HPDE6-E6E7 (cell line): ENCODE data around the gene RPE65.
"Not testable (repeated sequence)": the region's sequence is repeated elsewhere in the genome, so short reads cannot be mapped to it uniquely, and the experiment has no call there.

Source experiments
- DNase-seq: peaks from one replicate; pipeline ENCODE4 v3.0.0; 2011; ENCODE audit warnings: missing footprints; ENCODE audit errors: extremely low spot score

The RPE65 gene

DNA sequence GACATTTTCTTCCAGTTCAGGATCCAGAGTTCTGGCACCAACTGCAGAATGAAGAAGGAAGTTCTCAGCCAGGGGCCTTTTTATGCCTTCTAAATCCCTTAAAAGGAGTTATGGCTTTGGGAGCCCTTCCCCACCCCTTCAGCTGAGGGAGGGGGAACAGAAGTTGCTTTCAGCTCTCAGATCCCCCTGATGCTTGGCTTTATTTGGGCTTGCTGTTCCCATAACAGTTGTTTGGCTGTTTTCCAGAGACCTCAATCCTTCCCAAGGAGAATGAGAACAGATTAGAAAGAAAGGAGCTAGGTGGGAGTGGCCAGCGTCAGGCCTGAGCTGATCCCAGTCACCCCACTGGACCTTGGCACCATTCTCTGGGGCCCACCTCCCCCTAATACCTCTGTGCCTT lies at the start of gene RPE65:
TSS of gene RPE65 (minus strand) at position 54 of the 400 bp plus-strand sequence. CDS start at position 5, 49 bp downstream.
- no peak for DNase-seq

DNA sequence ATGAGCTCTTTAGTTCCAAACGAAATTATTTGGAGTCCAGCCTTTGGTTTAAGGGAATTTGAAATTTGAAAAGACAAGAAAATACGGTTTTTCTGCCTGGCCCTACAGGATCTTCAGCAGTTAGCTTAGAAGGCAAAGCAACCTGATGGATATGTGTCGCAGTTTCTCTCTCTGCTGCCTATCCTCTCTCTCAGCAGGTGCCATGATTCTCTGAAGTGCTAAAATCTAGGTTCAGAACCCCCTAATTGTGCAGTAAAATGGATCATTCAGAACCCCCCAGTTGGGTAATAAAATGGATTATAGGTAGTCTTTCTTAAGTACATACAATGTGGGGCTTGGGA lies 47.6 kb upstream of the RPE65 start:
- DNase-seq, result no peak

DNA sequence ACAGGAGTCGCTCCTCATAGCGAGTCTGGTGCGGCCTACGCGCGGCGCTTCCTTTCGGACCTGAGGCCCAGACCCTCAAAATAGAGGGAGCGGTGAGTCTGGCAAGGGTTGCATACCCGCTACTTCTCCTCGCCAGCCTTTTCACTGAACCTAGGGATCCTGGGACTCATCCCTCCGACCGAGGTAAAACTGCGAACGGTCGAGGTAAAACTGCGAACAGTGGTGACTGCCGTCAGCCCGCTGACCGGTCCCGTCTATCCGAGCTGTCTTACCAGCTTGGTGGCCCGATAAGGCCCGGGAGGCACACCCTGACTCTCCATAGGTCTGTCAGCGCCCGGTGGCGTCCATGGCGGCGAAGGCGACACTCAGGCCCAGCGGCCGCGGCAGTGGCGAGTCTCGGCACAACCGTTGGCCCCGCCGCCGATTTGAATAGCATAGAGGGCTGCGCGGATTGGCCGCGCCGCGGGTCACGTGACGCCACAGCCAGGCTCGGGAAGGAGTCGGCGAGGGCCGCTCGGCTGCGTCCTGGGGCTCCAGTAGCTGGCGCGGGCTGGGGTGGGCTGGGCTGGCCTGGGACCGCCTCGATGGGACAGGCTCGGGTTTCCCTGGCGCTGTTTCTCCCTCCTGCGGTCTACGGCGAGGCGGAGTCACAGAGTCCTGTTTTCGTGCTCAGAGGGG lies 47.1 kb upstream of the RPE65 start, which contains the start of gene DEPDC1:
TSS of gene DEPDC1 (minus strand) at position 403 of the 678 bp plus-strand sequence. CDS start at position 320, 83 bp downstream.
- peak; percentile 93 for DNase-seq

DNA sequence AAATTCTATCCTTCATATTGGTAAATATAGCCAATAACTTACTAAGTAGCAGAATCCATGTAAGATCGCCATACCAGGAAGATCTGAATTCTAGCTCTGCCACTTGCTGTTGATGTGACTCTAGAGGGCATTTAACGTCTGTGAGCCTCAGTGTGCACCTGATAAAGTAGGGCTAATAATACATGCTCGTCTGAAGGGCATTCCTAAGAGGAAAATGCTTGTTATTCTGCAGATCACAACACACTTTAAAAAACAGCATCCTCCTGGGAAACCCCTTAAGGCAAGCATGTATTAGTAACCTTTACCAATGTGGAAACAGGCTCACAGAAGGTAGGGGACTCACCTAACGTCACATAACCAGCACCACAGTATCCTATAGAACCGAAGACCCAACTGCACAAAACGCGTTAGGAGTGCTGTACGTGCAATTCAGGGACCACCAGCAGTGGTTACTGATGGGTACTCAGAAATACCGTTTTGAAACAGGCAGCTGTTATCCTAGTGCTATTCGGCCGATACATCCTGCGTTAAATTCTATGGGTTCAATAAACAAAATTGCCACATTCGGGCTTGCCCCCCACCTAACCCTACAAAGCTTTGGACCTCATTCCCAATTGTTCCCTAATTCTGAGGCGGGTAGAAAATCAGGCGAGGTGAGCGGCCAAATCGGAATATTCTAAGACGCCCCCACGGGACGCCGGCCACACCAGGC lies 46.4 kb upstream of the RPE65 start:
- DNase-seq, result peak; percentile 38

DNA sequence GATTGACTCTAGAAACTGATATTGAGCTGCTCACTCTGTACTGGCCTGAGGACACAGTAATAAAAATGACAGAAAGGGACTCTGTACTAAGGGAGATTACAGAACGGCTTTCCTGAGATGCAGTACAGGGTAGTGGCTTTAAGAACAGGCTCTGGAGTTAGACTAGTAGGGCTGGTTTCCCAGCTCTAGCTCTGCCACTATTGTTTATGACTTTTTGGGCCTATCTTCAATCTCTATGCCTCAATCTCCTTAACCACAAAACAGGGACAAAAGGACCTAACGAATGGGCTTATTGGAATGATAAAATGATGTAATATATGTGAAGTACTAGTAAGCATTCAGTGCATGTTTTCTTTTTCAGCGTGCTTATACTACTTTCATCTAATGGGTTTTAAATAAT lies 45.8 kb upstream of the RPE65 start:
- DNase-seq, result no peak

DNA sequence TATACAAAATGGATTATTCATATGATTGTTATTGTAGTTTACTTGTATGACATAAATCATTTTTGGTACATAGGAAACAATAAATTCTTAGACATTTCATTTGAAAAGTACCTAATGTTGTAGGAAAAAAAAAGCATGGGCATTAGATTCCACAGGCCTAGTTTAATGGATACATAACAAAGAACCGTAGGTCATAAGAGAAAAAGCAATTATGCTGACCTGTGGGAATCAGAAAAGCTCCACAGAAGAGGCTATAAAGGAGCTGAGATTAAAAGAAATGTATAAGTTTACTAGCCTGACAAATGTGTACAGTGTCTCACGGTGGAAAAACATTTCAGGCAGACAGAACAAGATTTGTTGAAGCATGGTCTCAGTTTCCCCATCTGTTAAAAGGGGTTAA lies 43.4 kb upstream of the RPE65 start:
- DNase-seq, result no peak

DNA sequence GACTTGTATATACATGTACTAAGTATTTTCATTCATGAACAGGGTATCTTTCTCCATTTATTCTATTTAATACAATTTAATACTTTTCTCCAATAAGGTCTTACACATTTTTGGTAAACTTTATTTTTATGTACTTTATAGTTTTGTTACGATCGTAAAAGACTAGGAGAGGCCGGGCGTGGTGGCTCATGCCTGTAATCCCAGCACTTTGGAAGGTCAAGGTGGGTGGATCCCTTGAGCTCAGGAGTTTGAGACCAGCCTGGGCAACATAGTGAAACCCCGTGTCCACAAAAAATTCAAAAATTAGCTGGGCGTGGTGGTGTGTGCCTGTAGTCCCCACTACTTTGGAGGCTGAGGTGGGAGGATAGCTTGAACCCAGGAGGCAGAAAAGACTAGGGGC lies 42.5 kb upstream of the RPE65 start:
- not testable (repeated sequence) for DNase-seq

DNA sequence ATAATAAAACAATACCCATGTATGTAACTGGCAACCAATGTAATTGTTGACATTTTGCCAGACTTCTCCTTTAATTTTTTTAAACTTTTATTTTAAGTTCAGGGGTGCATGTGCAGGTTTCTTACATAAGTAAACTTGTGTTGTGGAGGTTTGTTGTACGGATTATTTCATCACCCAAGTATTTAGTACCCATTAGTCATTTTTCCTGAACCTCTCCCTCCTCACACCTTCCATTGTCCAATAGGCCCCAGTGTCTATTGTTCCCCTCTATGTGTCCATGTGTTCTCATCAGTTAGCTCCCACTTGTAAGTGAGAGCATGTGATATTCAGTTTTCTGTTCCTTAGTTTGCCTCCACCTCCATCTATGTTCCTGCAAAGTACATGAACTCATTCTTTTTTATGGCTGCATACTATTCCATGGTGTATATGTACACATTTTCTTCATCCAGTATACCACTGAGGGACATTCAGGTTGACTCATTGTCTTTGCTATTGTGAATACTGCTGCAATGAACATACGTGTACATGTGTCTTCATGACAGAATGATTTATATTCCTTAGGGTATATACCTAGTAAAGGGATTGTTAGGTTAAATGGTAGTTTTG lies 40.4 kb upstream of the RPE65 start:
- DNase-seq, result no peak

DNA sequence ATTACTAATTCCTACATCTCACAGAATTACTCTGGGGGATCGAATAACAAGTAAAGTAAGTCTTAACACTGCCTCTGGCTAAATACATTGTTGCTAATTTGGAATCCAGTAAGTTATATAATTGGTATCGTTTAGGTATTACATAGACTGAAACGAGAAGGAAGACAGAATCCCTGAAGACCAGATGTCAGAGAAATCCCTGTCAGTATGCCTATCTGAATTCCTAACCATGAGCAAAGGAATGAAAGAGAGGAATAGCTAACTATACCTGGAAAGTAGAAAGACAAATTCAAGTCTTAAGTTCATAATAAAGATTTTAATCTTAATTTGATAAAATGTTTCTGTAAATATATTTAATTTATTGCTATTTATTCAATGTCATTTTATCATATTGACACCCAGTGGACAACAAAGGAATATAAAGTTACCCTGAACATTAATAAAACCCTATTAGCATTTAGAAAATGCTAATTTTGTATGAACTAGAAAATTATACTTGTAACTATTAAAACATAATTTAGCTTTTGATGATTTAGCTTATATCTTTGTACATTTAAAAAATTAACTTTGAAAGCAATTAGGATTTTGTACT lies 35.8 kb upstream of the RPE65 start:
- no peak for DNase-seq

DNA sequence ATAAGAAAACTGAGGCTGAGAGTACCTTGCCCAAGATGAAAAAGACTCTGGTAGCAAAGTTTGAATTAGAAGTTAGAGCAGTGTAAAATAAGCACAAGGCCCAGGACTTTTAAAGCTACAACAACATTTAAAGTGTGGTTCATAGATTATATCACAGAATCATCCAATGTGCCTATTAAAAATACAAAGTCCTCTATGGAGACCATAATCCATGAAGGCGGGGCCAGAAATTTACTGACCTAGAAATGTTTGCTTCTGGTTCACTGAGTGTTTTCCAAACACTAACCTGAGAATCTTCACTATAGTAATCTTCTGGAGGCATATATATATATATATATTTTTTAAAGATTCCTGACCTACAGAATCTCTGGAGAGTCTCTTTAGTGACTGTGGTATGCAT lies 34.9 kb upstream of the RPE65 start:
- no peak for DNase-seq

DNA sequence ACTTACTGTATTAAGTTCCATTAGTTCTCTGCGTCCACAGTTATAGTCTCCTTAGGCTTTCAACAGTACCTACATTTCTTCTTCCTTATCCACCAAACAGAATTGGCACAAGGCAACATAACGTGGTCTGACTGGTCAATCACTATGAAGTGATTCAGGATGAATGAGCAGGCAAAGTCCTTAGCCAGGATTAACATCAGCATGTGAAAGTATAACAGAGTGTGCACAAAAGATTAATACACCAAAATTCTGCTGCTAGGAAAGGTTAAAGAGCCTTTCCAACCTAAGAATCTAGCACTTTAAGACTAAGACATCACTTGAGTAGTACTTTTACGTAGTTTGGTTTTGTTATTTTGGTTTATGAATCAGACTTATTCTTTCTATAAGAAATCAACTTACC lies 31.3 kb upstream of the RPE65 start:
- no peak for DNase-seq

DNA sequence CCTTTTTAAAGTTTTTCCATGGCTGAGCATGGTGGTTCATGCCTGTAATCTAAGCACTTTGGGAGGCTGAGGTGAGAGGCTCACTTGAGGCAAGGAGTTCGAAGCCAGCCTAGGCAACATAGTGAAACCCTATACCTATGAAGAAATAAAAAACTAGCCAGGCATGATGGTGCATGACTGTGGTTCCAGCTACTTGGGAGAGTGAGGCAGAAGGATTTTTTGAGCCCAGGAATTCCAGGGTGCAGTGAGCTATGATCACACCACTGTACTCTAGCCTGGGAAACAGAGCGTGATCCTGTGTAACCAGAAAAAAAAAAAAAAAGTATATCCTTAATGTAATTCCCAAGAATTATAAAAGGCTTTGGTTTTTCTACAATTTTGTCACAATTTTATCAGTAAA lies 29.7 kb upstream of the RPE65 start:
- DNase-seq, result no peak

DNA sequence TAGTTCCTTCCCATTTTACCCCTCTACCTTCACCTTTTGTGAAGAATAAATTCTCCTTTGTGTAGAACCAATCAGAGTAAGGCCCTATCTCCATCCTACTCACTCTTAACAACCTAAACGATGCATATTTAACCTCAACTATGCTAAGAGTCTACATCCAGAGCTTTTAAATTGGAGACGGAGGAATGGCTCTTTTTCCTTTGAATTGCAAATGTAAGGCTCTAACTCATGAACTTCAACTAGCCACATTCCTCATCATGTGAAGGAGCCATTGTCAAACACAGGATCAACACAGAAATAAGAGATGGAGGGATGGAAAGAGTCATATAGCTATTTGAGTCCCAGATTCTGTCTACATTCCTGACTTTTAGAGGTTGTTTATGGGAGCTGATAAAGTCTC lies 28.9 kb upstream of the RPE65 start:
- no peak for DNase-seq

DNA sequence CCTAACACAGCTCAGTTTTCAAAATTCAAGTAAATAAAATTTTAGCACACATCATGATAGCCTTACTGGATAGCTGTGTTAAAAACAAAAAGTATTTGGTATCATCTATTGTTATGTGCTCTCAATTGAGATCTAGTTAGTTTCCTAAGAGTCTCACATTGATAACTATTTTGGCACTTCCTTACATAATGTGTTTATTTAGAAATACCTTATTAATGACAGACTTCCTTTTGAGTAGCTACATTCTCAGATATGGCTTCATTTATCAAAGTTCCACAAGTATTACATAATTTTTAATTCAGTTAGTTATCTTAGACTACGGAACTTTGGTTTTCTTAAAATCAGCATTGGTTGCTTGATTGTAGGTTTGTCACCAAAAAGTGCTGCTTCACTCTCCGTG lies 26.9 kb upstream of the RPE65 start:
- not testable (repeated sequence) for DNase-seq

DNA sequence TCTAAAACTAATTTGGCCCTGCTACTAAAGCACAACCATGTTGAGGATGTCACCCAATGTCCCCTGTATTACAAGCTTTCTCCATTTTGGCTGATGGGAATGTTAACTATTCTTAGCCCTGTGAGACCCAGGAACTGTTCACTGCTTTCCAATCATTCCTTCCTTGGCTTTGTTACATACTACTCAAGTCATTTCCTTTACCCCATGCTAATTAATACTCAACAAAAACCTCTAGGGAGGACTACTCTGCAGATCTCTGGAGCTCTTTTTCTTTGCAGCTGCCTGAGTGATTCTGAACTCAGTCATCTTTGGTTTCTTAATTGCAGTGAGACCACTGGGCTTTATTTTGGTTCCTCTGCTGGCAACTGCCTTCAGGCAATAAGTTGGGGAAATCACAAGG lies 23.3 kb upstream of the RPE65 start:
- no peak for DNase-seq

DNA sequence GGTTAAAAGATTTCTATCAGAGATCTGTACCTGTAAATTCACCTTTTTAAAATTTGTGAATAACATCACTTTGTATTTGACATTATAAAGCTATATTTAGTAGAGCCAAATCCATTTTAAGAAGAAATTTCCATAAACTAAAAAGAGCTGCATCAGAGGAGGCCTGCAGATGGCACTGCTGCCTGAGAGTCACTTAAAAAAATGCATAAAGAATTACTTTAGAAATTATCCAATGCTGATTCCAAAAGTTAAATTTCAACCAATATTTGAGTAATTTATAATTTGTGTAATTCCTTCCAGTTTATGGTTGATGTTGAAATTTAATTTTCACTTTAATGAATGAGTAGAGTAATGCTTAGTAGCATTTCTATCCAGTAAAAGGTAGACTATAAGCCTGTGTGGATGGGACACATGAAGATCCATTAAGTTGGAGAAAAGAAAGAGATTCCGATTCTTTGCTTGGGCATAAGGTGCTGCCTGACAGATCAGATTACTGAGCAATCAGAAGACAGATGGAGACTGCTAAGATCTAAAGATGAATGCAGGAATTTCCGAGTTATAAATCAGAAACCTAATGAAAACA lies 20.7 kb upstream of the RPE65 start:
- no peak for DNase-seq

DNA sequence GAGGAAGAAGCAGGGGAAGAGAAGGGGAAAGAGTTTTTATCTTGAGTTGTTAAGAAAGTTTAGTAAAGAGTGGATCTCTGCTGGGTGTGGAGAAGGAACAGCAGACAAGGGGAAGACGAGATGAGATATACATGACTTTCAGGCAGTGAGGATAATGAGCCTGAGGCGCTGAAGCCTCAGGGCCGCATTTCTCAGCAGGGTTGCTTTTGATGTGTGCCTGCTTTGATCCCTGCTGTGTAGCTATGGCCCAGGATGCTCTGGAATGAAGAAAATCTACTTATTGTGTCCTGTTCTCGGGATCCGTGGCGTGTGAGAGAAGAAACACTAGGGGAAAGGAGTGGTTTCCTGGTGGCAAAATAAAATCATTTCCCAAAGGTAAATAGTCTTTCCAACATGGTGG lies 15.1 kb upstream of the RPE65 start:
- DNase-seq, result no peak

DNA sequence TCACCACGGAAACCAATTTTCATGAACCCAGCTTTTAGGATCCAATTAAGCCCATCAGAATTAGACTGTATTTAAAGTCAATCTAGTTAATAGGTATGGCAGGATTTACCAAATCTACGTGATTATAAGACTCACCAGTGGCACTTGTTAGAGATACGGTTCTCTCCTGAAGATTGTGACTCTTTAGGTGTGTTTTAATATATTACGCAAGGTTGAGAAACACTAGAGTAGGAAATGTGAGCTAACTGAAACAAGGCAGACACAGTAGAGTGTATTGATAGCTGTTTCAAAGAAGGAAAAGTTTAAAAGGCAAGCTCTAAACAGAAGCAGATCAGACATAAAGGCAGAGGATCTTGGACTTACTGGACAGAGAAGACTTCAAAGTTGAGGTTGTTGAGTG lies 11.2 kb upstream of the RPE65 start:
- no peak for DNase-seq

DNA sequence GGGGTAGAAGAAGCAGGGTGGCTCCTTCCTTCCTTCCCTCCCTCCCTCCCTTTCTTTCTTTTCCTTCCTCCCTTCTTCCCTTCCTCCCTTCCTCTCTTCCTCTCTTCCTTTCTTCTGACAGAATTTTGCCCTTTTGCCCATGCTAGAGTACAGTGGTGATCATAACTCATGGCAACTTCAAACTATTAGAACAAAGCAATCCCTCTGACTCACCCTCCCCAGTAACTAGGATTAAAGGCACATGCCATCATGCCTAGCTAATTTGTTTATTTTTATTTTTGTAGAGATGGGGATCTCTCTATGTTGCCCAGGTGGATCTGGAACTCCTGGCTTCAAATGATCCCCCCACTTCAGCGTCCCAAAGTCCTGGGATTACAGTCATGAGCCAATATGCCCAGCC lies 10.0 kb upstream of the RPE65 start:
- no peak for DNase-seq

DNA sequence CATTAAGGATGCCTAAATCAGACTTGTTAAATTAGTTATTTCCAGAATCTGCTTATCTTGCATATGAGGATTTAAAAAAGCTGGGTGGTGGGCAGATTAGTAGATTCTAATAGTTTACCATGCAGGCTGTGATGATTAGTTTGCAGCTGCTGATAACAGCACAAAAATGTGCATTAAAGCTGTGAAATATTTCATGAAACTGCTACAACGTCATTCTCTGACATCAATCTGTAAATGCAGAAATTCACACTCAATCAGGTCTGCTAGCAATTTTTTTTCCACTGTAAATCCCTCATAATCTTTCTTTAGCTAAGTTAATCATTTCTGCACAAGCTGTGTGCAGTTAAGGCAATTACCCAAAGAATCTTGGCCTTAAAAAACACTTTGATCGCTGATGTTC lies 9.3 kb upstream of the RPE65 start:
- no peak for DNase-seq

DNA sequence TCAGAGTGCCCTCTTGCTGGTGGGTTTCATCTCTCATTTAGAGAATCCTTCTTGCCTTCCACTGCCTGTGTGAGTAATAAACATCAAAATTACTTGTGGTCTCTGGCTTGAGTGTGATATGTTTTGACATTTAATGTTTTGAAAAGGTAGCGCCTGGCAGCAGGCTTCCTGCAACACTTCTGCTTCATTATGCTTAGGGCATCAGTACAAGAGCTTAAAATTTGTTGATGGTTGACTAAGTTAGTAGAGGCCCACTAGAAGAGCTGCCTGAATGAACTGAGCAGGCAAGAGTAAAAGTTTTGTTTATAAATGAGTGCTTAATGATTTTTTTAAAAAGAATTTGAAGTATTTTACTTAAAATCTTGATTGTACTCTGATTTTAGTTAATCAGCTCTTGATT lies 6.4 kb upstream of the RPE65 start:
- DNase-seq, result no peak

DNA sequence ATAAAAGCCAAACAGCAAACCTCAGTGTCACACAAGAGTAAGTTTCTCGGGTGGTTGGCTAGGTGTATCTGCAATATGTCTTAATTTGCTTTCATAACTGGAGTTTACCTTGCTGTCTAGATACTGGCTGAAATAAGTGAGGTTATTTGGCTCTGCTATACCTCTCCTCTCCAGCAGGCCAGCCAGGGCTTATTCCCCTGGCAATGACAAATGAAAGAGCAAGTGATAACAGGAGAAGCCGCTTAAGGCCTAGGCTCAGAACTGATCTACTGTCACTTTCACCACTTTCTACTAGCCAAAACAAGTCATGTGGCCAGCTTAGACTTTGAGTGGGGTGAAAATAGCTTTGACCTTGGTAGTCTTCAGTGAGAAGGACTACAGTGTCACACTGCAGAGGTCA lies 4.8 kb upstream of the RPE65 start:
- DNase-seq, result no peak
